Osteoblast (primary cell): ENCODE results near the gene FURIN. TPM values are rescaled to one million over a fixed set of nuclear protein-coding genes. Genes with fewer than 3 reads are reported as not detected.

Source experiments
- DNase-seq: peaks from one replicate; pipeline ENCODE4 v3.0.0; 2011; ENCODE audit warnings: low spot score, mixed read lengths; ENCODE audit not compliant: insufficient read length; ENCODE audit errors: missing footprints
- H2AFZ ChIP-seq: 2 replicates; pipeline ENCODE4 v1.6.0; 2011; ENCODE audit warnings: mild to moderate bottlenecking, low read length
- H3K27ac ChIP-seq: 2 replicates; pipeline ENCODE4 v1.5.1; 2011; ENCODE audit warnings: mild to moderate bottlenecking, low read depth, low read length, moderate library complexity
- H3K27me3 ChIP-seq: 2 replicates; pipeline ENCODE4 v1.6.0; 2012; ENCODE audit warnings: mild to moderate bottlenecking, control low read depth, inconsistent platforms, low read length, moderate library complexity; ENCODE audit not compliant: insufficient read depth
- H3K36me3 ChIP-seq: 2 replicates; pipeline ENCODE4 v1.5.1; 2011; ENCODE audit warnings: mild to moderate bottlenecking, low read length, control low read depth, moderate library complexity; ENCODE audit not compliant: insufficient read depth
- H3K4me1 ChIP-seq: 2 replicates; pipeline ENCODE4 v1.5.1; 2011; ENCODE audit warnings: mild to moderate bottlenecking, low read length, control low read depth, moderate library complexity; ENCODE audit not compliant: insufficient read depth
- H3K4me2 ChIP-seq: 2 replicates; pipeline ENCODE4 v1.6.0; 2011; ENCODE audit warnings: mild to moderate bottlenecking, low read length; ENCODE audit not compliant: insufficient read depth
- H3K4me3 ChIP-seq: fragments of 200-600 bp; sonication (generic); 3 replicates; pipeline ENCODE4 v1.5.1; 2012; ENCODE audit warnings: mild to moderate bottlenecking, low read length, inconsistent platforms; ENCODE audit not compliant: insufficient read depth
- H3K79me2 ChIP-seq: 2 replicates; pipeline ENCODE4 v1.6.0; 2012; ENCODE audit warnings: mild to moderate bottlenecking, low read length, control low read depth, inconsistent platforms; ENCODE audit not compliant: insufficient read depth
- H3K9me3 ChIP-seq: 2 replicates; pipeline ENCODE4 v1.5.1; 2011; ENCODE audit warnings: low read depth, low read length, control low read depth
- H4K20me1 ChIP-seq: 2 replicates; pipeline ENCODE4 v1.6.0; 2012; ENCODE audit warnings: mild to moderate bottlenecking, low read length, control low read depth; ENCODE audit not compliant: insufficient read depth
- CTCF ChIP-seq: IDR thresholded peaks from 2 replicates; pipeline ENCODE4 v1.5.1; 2011; ENCODE audit warnings: mild to moderate bottlenecking, low read depth, low read length, moderate library complexity; ENCODE audit errors: extremely low read depth
- total RNA-seq: library from RNA; depleted of rRNA; stranded (reverse); fragments of >200 nt; gene quantifications from 2 replicates; pipeline ENCODE4 v1.2.3, GENCODE V29; 2012

FURIN gene
- total RNA-seq, 1 donor, result 39.1 TPM

- H3K27me3 ChIP-seq, result no peaks in the 10 kb centered on the region
- peak; percentile 27 for DNase-seq
- H3K27ac ChIP-seq, result no peak overlapping the region
- H3K4me3 ChIP-seq, result no peak overlapping the region
- H3K36me3 ChIP-seq, result no peaks in the 10 kb centered on the region
- H3K79me2 ChIP-seq, result no peaks in the 10 kb centered on the region
- H3K4me1 ChIP-seq, result peaks cover 6% of the 10 kb centered on the region
- no peaks in the 10 kb centered on the region for H4K20me1 ChIP-seq
- H2AFZ ChIP-seq, result no peak overlapping the region
- no peak overlapping the region for H3K4me2 ChIP-seq
- H3K9me3 ChIP-seq, result no peaks in the 10 kb centered on the region
- no peak for TF ChIP-seq CTCF
Observed at GRCh38 chr15:90834626-90835025, 33.8 kb upstream of the FURIN start.

GRCh38 chr15:90836296-90836871 lies 32.0 kb upstream of the FURIN start:
- Histone ChIP-seq H2AFZ (no peak overlapping the region), H3K4me1 (peaks cover 6% of the 10 kb centered on the region), H3K27ac (no peak overlapping the region), H3K4me3 (no peak overlapping the region), H3K9me3 (no peaks in the 10 kb centered on the region), H3K79me2 (no peaks in the 10 kb centered on the region), H3K36me3 (no peaks in the 10 kb centered on the region), H4K20me1 (no peaks in the 10 kb centered on the region), H3K27me3 (no peaks in the 10 kb centered on the region), H3K4me2 (no peak overlapping the region)
- no peak for TF ChIP-seq CTCF
- DNase-seq, result peak; percentile 89

- H3K79me2 ChIP-seq, result no peaks in the 10 kb centered on the region
- H3K27ac ChIP-seq, result no peak overlapping the region
- no peak overlapping the region for H3K4me2 ChIP-seq
- no peak overlapping the region for H3K4me3 ChIP-seq
- H3K27me3 ChIP-seq, result no peaks in the 10 kb centered on the region
- peaks cover 6% of the 10 kb centered on the region for H3K4me1 ChIP-seq
- H4K20me1 ChIP-seq, result no peaks in the 10 kb centered on the region
- no peaks in the 10 kb centered on the region for H3K9me3 ChIP-seq
- H2AFZ ChIP-seq, result no peak overlapping the region
- no peaks in the 10 kb centered on the region for H3K36me3 ChIP-seq
- TF ChIP-seq CTCF, result no peak
- DNase-seq, result peak; percentile 48
Observed at GRCh38 chr15:90837094-90837493, 31.3 kb upstream of the FURIN start.

GRCh38 chr15:90838139-90838538 lies 30.2 kb upstream of the FURIN start:
- no peak overlapping the region for H3K4me3 ChIP-seq
- H3K79me2 ChIP-seq, result no peaks in the 10 kb centered on the region
- H3K27me3 ChIP-seq, result no peaks in the 10 kb centered on the region
- H3K4me1 ChIP-seq, result peaks cover 6% of the 10 kb centered on the region
- H3K4me2 ChIP-seq, result no peak overlapping the region
- no peaks in the 10 kb centered on the region for H4K20me1 ChIP-seq
- H2AFZ ChIP-seq, result no peak overlapping the region
- no peaks in the 10 kb centered on the region for H3K36me3 ChIP-seq
- DNase-seq, result peak; percentile 13
- TF ChIP-seq CTCF, result no peak
- no peak overlapping the region for H3K27ac ChIP-seq
- H3K9me3 ChIP-seq, result no peaks in the 10 kb centered on the region
